IPS DF 19.7 (cell line): Measurements from ENCODE around the gene SYN1.

Source experiments
- DNase-seq: peaks from one replicate; pipeline ENCODE4 v3.0.0-alpha.2; 2013; ENCODE audit warnings: low read depth, low spot score

SYN1 gene

DNA sequence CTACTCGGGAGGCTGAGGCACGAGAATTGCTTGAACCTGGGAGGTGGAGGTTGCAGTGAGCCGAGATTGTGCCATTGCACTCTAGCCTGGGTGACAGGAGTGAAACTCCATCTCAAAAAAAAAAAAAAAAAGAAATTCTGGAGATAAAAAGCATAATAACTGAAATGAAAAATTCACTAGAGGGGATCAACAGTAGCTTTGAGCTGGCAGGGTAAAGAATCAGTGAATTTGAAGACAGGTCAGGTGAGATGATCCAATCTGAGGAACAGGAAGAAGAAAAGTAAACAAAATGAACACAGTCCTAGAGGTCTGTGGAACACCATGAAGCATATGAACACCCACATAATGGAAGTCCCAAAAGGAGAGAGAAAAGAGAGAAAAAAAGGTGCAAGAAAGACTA, 22.4 kb downstream of the SYN1 start:
- DNase-seq, result no peak

DNA sequence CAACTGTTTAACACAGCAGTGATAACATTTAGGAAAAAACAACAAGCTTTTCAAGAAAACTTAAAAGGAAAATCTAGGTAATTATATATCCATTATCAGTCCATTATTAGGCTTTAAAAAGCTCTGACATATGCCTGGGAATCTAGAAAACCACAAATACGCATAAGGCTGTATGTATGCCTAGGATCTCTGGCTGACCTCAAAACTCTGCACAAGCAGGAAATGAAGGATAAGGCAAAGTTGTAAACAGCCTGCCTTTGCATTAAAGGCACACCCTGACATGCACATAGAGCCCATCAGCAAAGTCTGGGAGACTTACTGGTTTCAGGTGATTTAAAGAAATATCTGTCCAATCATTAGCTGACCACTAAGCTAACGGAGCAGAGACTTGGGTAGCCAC, 23.4 kb downstream of the SYN1 start:
- DNase-seq, result no peak

DNA sequence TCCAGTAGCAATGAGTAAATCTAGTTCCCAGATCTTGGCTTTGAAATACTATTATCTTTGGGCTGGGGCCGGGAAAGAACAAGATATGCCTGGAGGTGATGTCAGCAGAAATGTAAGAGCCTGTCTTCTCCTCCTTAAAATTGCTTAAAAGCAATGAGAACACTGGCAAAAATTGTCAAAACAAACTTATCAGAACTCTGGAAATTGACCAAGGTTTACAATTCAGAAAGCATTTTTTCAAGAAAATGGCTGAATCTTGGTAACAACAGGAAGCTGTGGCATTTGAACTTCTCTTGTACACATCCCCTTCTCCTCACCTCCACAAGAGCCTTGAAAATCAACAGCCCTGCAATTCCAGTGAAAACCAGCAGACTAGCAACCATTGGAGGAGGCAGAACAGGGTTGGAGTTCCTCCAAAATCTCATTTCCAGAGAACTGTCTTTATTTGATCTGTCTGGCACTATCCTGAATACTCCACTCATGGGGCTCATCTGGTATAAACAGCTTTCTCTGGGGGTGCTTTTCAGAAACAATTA, 23.9 kb downstream of the SYN1 start:
- no peak for DNase-seq

DNA sequence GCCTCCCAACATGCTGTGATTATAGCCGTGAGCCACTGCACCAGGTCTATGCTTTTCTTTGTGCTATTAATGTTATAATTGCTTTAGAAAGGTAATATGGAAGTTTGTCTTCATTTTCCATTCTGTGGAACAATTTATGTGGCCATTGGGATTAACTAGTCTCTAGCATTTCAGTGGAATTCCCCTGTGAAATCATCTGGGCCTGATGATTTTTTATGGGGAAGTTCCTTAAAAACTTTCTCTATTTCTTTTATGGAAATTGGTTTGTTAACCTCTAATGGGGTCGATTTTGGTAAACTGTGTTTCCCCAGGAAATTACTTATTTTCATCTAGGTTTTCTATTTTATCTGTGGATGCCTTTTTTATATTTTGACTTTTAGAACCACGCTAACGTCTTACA, 26.1 kb downstream of the SYN1 start:
- no peak for DNase-seq

DNA sequence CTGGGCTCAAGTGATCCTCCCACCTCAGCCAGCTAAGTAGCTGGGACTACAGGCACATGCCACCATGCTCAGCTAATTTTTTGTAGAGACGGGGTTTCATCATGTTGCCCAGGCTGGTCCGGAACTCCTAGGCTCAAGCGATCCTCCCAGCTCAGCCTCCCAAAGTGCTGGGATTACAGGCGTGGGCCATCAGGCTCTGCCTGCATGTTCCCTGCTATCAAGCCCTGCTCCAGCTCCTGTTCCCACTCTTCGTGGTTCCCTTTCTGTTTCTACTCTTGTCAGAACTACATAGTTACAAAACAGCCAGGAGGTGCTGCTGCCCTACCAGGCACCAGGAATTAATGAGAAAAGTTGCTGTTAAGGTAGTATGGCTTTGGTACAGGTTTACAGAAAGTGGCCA, 28.7 kb downstream of the SYN1 start:
- DNase-seq, result no peak

DNA sequence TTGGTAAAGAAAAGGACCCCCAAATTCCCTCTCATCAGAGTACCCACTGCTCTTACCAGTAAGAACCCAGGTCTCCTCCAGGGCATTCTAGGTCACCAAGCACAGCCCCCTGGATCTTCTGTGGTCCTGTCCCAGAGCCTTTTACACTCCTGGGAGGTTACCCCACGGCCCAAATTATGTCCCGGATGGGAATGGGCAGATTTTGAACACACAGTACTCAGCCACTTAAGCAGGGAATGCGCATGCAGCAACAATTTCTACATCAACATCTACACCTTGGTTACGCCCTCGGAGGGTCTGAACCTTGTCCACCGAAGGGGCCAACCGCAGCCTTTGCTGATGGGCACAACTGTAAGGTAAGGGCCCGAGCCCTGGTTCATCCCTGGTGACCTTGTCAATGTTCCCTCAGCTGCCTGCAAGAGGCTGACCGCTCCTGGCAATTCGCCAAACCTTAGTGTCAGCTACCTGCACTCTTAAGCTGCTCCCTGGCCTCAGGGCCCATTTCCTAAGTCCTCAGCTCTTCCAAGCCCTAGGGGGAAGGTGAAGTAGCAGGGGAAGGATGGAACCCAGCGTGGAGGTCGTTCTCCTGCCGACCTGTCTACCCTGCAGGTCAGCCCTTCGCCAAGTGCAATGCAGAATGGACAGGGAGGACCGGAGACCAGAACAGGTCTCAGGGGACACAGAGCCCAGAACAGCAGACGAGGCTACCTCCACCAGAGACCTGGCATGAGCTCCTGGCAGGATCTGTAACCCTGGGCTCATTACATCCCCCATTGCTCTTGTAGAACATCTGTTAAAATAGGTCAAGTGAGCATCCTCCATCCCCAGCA, 31.5 kb downstream of the SYN1 start:
- no peak for DNase-seq

DNA sequence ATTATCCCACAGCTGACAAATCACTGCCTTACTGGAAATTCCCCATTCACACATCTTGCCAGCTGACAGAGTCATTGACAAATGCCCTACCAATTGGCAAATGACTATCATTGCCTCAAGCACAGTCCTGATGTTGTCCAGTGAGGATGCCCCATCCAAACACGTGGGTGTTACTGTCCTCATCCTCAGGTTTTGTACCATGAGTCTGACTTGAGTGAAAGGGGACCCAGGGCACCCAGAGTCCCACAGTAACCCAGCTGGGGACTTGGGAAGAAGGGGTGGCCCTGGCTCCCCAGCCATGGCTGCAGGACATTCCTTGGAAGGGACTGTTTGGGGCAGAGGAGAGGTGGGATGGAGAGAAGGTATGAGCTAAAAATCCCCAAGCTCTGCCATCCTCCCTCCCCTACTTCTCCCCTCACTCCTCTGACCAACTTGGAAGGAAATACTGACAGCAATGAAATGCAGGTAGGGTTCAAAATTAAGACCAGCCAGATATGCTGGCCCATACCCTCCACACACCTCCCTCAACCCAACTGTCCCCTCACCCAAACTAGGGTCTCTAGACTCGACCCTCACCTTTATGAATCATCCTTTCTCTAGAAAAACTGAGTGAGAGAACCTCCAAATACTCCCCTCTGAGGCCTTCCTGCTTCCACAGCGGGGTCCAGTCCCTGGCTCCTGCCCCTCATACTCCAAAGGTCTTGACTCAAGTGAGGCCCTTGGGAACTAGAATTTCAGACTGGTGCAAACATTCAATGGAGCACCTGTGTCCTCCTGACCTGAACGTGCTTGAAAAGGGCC, 32.4 kb downstream of the SYN1 start:
- no peak for DNase-seq

DNA sequence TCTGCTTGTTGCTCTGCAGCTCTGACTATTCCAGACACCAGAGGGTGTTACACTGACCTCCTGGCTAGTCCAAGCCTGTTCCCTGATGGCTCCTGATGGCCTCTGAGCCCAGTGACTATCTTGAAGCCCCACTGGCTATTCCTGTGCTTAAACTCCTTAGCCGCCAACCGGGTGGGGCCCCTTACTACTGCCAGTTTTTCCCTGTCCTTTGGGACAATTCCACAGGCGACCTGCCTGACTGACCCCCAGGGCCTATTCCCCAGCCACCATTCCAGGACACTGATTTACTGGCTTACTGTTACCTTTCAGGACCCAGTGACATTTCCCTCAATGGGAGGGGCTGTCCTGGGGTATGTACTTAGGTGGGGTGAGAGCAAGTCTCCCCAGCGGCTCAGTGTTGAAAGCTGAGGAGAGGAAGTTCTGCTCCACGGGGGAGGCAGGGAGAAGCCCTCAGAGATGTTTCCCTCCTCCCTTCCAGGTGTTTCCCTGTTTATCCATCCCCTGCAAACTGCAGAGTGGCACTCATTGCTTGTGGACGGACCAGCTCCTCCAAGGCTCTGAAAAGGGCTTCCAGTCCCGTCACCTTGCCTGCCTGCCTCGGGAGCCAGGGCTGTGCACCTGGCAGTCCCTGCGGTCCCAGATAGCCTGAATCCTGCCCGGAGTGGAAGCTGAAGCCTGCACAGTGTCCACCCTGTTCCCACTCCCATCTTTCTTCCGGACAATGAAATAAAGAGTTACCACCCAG, 33.4 kb downstream of the SYN1 start:
- no peak for DNase-seq

DNA sequence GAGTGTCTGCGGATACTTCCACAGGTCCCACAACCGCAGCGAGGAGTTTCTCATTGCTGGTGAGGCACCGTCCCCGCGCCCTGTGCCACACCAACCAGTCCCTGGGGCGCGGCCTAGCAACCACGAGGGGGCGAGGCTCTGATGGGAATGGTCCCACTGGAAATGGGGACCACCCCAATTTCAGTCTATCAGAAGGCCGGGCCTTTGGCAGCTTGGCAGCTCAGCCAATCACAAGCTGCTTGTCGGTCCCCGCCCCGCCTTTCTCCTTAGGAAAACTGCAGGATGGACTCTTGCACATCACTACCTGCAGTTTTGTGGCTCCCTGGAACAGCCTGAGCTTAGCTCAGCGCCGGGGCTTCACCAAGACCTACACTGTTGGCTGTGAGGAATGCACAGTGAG, 34.4 kb downstream of the SYN1 start:
- DNase-seq, result no peak

DNA sequence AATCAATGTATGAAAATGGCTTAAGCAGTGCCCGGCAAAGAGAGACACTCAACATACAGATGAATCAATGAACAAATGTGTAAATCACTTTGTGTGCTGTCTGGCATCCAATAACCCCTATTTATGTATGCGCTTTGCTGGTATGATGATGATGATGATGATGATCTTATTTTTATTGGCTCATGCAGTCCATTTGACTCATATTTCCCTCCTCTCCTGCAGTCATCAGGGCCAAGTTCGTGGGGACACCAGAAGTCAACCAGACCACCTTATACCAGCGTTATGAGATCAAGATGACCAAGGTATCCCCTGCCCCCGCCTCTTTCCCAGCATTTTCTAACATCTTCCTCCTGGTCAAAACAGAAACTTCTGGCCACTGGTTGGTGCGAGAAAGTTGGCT, 34.9 kb downstream of the SYN1 start:
- DNase-seq, result no peak

DNA sequence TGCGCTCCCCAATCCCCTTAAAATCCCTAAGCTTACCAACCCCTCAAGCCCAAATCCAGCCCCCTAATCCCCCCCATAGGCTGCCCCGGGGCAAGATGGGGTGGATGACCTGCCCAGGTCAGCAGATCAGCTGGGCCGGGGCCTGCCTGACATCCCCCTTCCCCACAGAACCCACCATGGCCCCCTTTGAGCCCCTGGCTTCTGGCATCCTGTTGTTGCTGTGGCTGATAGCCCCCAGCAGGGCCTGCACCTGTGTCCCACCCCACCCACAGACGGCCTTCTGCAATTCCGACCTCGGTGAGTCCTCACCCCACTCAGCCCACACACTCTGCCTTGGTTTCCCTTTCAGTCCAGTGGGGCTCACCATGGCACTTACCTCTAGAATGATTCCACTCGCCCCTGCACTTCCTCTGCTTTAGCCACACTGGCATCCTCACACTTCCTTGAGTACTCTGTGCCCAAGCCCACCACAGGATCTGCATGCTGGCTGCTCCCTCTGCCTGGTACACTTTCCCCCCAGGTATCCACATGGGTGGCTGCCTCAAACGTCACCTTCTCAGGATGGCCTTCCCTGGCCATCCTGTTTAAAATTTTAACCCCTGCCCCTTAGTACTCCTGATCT, 36.3 kb downstream of the SYN1 start:
- no peak for DNase-seq

DNA sequence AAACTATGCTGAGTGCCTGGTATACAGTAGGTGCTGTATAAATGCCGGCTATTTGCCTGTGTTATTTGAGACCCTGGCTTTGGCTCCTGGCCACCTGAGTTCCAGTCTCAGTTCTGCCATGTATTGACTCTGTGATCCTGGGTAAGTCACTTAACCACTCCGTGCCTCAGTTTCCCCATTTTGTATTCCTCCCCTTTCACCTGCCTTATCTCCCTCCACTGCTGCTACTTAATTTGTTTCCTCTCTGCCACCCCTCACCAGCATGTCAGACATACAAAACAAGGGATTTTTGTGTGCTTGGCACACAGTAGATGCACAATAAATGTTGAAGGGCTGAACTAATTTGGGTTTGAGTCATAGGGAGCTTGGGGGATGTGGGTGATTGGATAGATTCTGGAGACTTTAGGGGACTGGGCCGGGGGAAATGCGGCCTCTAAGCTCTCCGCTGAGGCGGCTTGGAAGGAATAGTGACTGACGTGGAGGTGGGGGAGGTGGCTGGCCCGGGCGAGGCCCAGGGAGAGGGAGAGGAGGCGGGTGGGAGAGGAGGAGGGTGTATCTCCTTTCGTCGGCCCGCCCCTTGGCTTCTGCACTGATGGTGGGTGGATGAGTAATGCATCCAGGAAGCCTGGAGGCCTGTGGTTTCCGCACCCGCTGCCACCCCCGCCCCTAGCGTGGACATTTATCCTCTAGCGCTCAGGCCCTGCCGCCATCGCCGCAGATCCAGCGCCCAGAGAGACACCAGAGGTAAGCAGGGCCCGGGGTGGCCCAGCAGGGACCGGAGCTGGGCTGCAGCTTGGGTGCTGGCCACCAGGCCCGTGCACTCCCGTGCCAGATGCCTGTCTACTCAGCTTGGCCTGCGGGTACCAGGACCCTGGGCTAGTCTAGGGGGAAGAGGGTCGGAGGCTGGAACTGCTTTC, 37.7 kb downstream of the SYN1 start, which contains the start of gene TIMP1:
TSS of gene TIMP1 (plus strand) at position 706 of the 917 bp plus-strand sequence. CDS start 980 bp downstream, outside the sequence.
- peak; percentile 54 for DNase-seq

DNA sequence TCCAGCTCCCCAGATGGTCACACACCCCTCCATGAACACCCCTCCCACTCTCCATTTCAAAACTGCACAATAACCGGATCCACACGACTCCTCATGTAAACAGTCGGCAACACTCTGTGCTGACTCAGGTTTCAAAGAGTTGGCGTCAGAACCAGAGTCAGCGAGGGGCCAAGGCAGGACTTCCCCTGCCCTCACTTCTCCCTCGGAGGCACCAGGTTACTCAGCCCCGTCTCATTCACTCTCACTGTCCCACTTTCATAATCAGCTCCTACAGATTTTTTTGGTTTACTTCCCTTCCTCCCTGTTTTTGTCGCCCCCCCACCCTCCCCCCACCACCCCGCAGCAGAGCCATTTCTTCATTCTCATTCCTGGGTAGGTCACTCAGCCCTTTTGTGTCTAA, 40.1 kb downstream of the SYN1 start:
- DNase-seq, result no peak

DNA sequence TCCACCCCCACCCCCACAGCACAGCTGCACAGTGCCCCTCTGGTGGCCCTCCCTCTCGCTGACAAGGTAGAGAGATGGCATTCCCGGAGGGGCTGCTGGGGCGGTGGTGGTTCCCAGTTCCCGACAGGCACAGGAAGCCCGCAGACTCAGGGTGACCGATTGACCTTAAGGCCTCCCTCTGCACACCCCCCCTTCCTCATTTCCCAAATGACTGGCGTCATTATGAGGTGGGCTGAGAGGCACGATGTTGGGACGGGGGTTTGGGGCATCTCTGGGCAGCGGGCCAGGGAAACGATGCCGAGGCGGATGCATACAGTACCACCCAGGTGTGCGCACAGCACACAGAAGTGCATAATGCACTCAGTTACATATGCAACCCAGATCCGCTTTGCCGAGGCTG, 41.0 kb downstream of the SYN1 start:
- no peak for DNase-seq

DNA sequence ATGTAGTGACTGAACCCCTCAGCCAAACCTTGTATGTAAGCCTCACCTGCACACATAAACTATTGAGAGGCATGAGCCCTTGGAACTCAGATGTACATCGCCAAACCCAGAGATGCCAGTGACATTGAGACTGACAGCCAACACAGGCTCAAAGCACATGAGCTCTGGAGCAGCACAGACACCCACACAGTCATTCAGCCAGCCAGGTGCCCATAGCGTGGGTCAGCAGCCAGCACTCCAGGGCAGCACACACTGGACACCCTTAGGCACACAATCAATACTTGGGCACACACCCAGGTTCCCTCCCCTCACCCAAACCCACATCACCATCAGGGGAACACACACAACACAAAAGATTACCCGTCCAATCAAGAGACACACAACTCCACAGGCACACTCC, 41.8 kb downstream of the SYN1 start:
- no peak for DNase-seq

DNA sequence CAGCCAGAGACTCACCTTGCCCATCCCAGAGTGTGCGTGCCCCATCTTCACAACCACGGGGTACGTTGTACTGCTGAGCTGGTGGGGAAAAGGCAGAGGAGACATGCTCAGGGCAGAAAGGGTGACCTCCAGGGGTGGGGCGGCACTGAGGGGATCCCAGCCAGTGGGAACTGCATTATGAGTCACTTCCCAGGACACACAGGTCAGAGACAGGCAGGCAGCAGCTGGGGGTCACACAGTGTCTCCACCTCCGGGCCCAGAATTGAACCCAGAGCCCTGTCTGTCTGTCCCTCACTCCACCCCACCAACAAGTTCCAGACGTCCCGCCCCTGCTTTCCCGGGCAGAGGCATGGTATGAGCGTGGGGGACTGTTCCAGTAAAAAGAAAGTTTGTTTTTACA, 42.2 kb downstream of the SYN1 start:
- no peak for DNase-seq

DNA sequence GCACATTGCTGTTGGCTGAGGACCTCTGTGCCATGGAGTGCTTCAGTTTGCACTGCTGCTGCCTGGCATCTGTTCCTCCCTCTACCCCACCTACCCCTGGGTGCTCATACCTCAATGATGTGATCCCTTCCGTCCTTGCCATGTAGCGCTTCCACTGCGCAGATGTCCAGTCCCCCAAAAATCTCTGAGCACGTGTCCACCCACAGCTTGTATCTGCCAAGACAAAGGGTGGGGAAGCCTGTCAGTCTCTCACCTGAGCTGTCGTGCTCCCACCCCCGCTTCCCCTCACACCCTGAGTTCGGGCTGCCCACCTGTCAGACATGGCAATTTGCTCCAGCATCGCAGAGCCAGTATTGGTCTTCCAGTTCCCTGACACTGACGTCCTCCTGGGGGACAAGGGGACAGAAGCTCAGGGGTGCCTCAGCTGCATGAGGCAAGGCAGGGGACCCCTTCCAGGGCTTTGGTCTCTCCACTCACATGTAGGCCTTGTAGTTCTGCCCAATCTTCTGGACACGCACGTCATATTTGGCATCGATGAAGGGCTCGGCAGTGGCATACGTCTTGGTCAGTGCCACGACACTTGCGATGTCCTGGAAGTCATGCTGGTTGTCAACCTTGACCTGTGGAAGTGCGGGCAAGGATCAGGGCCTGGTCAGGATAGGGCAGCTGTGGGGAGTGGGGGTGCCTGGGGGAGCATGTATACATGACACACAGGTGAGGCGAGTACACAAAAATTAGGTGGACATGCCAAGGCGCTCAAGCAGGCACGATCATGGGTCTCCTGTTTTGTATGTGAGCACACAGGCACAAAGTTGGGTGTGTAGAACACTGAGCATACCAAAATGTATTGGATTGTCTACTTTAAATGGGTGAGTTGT, 43.4 kb downstream of the SYN1 start:
- DNase-seq, result no peak

DNA sequence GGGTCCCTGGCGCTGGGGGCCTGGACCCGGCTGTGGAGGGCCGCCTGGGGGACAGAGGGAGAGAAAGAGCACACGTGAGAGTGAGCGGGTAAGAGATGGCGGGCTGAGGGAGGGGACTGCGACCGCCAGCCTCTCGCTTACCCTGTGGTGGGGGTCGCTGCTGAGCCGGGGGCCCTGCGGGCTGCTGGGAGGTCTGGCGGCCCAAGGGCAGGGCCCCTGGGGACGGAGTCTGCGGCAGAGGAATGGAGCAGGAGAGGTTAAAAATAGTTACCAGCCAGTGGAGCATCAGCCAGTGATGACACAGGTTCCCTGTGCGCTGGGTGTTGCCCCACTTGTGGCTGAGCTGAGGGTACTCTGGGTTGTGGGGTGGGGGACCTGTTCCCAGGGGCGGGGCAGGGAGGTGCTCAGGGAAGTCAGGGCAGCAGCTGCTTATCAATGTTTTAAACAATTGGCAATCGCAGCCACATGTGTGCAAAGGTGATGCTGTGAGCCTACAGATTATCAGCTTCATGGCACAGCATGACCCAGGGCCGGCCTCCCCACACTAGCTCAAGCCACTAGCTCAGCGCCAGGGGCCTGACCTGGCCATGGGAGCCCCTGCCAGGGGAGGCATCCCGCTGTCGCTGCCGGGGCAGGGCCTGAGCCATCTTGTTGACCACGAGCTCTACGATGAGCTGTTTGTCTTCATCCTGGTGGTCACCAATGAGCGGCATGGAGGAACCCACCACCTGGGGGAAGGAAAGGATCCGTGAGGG, 44.9 kb downstream of the SYN1 start:
- DNase-seq, result no peak

DNA sequence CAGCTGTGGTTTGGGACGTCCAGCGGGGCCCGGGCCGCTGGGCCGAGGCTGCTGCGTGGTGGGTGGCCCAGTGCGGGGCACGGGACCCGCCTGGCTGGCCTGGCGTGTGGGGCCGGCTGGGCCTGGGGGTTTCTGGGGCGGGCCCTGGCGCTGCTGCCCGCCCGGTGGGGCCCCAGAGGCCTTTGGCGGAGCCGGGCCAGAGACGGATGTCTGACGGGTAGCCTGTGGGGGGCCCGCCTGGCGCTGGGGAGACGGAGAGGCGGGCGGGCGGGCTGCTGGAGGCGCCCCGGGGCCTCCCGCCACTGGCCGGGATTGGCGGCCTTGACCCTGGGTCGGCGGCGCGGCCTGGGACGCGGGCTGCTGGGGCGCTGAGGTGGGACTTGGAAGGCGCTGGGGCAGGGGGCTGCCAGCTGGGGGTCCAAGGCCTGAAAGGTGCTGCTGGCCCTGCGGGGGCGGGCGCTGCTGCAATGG, 45.5 kb downstream of the SYN1 start:
- DNase-seq, result no peak
